NCI-H69 (cell line): ENCODE measurements around the gene PEX5L.
A peak's percentile ranks its signal among the peaks of the same experiment; 100 is the strongest.
"Not testable (repeated sequence)": the region's sequence is repeated elsewhere in the genome, so short reads cannot be mapped to it uniquely, and the experiment has no call there.

Experiments used
- DNase-seq: peaks from one replicate; lab custom pipeline; 2025; lab: John Stamatoyannopoulos, UW

Gene PEX5L

DNA sequence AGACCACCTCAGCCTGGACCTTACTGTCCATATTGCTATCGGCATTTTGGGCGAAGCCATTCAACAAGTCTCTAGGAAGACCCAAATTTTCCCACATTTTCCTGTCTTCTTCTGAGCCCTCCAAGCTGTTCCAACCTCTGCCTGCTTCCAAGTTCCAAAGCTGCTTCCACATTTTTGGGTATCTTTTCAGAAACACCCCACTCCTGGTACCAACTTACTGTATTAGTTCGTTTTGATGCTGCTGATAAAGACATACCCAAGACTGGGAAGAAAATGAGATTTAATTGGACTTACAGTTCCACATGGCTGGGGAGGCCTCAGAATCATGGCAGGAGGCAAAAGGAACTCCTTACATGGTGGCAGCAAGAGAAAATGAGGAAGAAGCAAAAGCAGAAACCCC lies 28.4 kb downstream of the PEX5L start:
- not testable (repeated sequence) for DNase-seq

DNA sequence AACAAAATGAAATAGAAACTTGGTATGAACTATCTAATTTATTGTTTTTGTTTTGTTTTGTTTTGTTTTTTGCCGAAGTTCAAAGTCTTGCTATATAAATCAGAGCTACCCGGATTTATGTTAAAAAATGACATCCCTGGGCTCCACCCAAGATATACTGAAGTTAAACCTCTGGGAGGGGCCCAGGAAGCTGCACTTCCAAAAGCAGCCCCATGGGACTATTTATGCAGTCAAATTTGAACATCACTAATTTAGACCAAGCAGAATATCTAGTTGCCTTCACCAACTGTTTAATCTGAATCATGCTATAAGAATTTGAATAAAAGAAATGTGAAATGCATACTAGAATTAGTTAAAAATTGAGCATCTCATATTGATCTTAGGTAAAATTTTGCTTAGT lies 32.2 kb downstream of the PEX5L start:
- peak; percentile 13 for DNase-seq

DNA sequence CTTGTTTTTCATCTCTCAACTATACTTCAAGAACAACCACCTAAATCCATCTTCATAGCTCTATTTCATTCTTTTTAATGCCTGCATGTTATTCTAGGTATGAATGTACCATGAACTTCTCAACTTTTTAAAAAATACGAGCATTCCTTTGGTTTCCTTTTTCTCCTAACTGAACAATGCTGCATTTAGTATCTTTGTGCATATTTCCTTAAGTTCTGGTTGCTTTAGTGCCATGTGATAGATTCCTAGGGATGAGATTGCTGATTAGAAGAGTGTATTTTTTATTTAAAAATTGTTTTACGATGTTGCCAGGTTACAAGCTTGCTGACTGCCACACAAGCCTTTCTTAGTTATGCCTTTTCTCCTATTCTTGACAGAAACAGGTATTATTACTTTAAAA lies 34.7 kb downstream of the PEX5L start:
- no peak for DNase-seq

- no peak for DNase-seq
Observed at GRCh38 chr3:180000500-180000899, 36.2 kb downstream of the PEX5L start.

- no peak for DNase-seq
Observed at GRCh38 chr3:179995406-179995805, 41.3 kb downstream of the PEX5L start.

- DNase-seq, result no peak
Observed at GRCh38 chr3:179991883-179992282, 44.9 kb downstream of the PEX5L start.

DNA sequence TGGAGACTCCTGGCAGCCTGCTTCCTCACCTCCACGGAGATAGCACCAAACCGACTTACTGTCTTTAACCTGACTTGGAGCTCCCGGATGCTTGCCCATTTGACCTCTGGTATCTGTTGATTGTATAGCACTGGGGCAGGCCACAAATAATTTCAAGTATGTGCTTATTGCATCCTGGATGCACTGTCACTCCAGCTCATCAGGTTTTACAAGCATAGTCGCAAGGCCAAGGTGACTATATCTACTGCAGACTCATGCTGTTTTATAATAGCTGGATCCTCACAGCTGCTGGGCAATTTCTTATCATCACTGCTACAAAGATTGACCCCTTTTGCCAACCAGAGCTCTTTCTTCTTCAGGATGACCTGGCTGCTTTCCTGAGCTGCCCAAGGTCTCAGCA lies 45.6 kb downstream of the PEX5L start:
- no peak for DNase-seq

DNA sequence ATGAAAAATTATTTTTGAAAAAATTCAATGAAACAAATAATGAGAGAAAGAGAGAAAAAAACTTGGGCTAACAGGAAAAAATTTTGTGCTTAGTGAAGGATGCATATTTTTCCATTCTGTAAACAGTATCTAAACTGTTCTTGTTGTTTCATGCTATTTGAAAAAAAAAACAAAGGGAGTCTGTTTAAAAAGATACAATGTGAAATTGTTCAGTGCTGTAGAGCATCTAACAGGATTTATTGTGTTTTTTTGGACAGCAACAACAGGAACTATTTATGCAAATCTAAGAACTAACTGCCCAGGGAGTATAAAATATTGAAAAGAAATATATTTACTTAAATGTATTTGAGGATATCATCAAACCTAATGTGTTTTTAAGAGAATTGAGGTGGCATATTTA lies 55.1 kb downstream of the PEX5L start:
- no peak for DNase-seq

DNA sequence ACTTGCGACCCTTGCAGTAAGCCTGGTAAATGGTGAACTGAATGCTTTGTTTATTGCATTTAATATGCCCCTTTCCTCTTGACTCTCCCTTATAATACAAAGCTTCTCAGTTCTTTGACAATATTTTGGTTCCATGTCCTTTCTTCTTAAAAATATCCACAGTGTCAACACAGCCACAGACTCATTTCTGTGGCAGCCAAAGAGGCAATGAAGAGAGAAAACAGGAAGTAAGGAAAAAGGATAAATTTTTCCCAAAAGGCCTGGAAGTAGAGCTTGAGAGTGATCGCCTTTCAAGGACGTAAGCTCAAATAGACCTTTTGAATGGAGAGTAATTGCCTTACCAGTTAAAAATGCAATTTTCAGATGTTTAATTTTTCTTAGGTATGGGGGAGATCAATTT lies 59.4 kb downstream of the PEX5L start:
- DNase-seq, result no peak

GRCh38 chr3:179973931-179974361 lies 62.8 kb downstream of the PEX5L start:
- DNase-seq, result peak; percentile 53

GRCh38 chr3:179972881-179973423 lies 63.8 kb downstream of the PEX5L start:
- peak; percentile 72 for DNase-seq

GRCh38 chr3:179971280-179971679 lies 65.5 kb downstream of the PEX5L start:
- DNase-seq, result peak; percentile 78

DNA sequence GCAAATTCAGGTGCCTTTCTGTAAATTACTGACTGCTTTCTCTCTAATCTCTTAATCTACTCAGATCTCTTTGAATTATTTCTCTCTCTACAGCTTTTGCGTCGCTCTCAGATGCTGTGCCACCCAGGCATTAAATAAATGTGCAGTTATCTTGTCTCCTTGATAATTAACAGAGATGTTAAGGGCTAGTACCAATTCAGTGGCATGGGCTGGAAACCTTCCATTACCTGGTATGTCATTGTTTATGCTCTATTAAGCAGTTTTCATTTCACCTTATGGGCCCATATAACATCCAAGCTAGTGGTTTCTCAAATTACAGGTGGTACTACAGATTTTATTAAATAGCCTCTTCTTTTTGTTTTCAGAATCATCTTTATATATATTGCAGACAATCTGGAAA lies 66.0 kb downstream of the PEX5L start:
- DNase-seq, result peak; percentile 83

DNA sequence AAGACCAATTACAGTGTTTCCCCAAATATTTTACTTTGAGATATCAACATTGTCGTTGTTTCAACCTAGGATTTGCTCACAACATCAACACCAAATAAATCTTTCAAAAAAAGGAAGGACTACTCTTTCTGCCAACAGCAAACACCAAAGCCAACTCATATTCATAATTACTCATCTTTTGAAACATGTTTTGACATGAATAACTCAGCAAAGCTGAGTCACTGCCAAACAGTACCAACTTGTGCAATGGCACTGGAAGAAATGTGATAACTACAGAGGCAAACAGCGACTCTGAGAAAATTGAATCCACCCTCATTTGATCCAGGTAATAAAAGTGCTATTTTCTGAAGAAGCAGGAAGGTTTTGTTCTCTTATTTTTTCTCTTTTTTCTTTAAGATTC lies 67.2 kb downstream of the PEX5L start:
- peak; percentile 81 for DNase-seq

- peak; percentile 67 for DNase-seq
Observed at GRCh38 chr3:179967622-179968021, 69.1 kb downstream of the PEX5L start.

DNA sequence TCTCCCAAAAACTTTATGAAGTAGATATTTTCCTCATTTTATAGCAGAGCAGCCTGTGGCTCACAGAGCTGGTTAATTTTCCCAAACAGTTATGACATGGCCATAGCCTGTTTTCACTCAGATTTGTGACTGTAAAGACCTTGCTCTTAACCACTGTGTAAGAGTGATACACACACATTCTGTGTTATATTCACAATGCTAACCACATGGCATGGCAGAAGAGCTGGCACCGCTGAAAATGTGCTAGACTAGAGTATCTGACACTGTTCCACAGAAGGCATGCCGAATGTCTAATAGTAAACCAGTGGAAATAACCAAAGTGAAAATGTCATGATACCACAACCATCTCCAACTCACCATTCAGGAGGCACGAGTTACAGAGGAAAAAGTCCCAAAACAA lies 71.8 kb downstream of the PEX5L start:
- DNase-seq, result no peak

- DNase-seq, result peak; percentile 45
Observed at GRCh38 chr3:179962629-179963387, 73.9 kb downstream of the PEX5L start.

DNA sequence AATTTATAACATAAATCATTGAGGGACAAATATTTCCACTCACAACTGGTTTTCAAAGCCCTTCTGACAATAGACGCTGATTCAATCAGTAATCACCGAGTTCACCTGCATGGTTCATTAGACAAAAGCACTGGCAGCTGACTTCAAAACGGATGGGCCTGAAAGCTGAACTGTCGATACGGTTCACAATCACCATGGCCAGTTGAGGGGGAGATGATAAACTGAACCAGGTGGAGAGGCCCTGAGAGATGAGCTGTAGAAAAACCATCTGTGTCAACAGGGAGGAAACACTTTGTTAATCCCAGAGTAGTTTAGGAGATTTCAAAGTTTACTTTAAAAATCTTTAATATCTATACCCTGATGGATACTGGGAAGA lies 75.0 kb downstream of the PEX5L start:
- DNase-seq, result peak; percentile 91

DNA sequence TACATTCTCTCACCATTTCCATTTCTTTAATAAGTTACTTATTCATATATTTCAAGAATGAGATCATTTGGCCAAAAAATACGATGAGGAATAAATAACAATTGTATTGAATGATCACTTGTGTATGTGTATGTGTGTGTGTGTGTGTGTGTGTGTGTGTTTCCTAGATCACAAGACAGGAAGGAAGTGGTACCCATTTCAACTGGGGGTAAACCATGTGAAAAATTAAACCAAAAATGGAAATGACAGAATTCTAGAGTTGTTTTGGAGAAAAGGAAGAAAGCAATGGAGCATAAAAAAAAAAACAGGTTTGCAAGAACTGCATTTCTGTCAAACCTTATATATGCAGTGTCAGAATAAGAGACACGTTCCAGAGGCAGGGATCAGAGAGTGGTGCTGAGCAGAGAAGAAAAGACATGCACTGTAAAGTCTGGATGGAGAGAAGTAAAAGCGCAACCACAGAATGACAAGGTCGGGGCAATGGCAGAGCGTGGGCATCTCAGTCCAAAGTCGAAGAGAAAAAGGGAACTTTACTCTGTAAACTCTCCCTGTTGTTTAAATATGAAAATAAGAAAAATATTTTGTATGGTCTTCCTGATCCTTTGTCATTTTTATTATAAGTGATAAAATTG lies 75.5 kb downstream of the PEX5L start:
- DNase-seq, result peak; percentile 67

DNA sequence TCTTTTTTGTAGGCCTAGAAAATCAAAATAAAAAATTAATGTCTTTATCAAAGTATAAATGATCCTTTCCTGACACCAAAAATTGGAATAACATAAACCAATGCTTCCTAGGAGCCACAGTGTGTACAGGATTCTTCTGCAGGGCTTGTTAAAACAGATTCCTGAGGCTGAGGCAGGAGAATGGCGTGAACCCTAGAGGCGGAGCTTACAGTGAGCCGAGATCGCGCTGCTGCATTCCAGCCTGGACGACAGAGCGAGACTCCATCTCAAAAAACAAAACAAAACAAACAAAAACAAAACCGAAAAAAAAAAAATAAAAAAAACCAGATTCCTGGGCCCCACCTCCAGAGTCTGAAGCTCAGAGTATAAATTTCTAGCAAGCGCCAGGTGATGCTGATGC lies 78.0 kb downstream of the PEX5L start:
- DNase-seq, result no peak

DNA sequence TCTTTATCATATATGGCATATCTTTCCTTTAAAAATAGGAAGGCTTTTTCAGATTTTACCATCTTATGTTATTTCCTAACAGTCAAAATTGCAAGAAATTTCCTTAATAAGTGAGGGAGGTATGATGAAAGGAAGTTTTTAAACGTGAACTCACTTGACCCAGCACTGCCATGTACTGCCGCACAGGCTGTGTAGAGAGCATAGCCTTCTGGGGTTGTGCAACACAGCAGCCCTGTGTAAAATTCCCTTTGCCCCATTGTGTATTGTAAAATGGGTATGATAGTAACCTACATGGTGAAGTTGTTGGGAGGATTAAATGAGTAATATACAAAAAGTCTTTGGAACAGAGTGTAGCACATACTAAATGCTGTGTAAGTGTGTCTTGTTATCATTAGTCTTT lies 78.6 kb downstream of the PEX5L start:
- DNase-seq, result no peak

- peak; percentile 84 for DNase-seq
Observed at GRCh38 chr3:179957264-179957845, 79.4 kb downstream of the PEX5L start.

- no peak for DNase-seq
Observed at GRCh38 chr3:179956416-179956830, 80.3 kb downstream of the PEX5L start.
